Sigmoid colon (tissue), 7 donors: ENCODE data around the gene C2CD2. TPM values are rescaled to one million over a fixed set of nuclear protein-coding genes. Genes with fewer than 3 reads are reported as not detected.

ENCODE experiments used
- DNase-seq: peaks from one replicate; pipeline ENCODE4 v3.0.0-alpha.2; 2019
- H3K27ac ChIP-seq, 4 donors: fragments of 200-600 bp; sonication (generic); one replicate each; pipeline ENCODE4 v1.5.1; 2016 to 2019; ENCODE audit warnings: mild to moderate bottlenecking in 1 of 4
- H3K27me3 ChIP-seq, 3 donors: fragments of 200-600 bp; sonication (generic); one replicate each; pipeline ENCODE4 v1.5.1; 2019; ENCODE audit warnings: mild to moderate bottlenecking in 1 of 3
- H3K36me3 ChIP-seq, 4 donors: fragments of 200-600 bp; sonication (generic); one replicate each; pipeline ENCODE4 v1.5.1; 2016 to 2019
- H3K4me1 ChIP-seq, 4 donors: fragments of 200-600 bp; sonication (generic); one replicate each; pipeline ENCODE4 v1.5.1; 2017 to 2019
- H3K4me3 ChIP-seq, 4 donors: fragments of 200-600 bp; sonication (generic); one replicate each; pipeline ENCODE4 v1.5.1; 2017 to 2019; ENCODE audit warnings: mild to moderate bottlenecking in 2 of 4, moderate library complexity in 1 of 4
- H3K9me3 ChIP-seq, 4 donors: fragments of 200-600 bp in 3 of 4; sonication (generic) in 3 of 4; one replicate each; pipeline versions ENCODE4 v1.5.1 to v1.6.1; 2013 to 2019
- CTCF ChIP-seq, 4 experiments: fragments of 450-650 bp in 3 of 4; fragments of 200-600 bp in 1 of 4; IDR thresholded peaks; one replicate each; pipeline ENCODE4 v1.5.1; 2016 to 2019; ENCODE audit warnings: antibody characterized with exemption in 4 of 4, mild to moderate bottlenecking in 3 of 4, moderate library complexity in 2 of 4
- EP300 ChIP-seq, 4 donors: sonication (generic); formaldehyde crosslinking; IDR thresholded peaks; one replicate each; pipeline ENCODE4 v1.6.1; 2017; ENCODE audit warnings: antibody characterized with exemption in 4 of 4
- POLR2A ChIP-seq, 2 donors: fragments of 450-650 bp; IDR thresholded peaks; one replicate each; pipeline ENCODE4 v1.6.1; 2016; ENCODE audit warnings: antibody characterized with exemption in 2 of 2, mild to moderate bottlenecking in 2 of 2, moderate library complexity in 2 of 2
- POLR2AphosphoS5 ChIP-seq, 4 donors: sonication (generic); formaldehyde crosslinking; IDR thresholded peaks; one replicate each; pipeline ENCODE4 v1.6.1; 2017; ENCODE audit warnings: antibody characterized with exemption in 4 of 4
- WGBS, 2 donors: extraction: QIAGEN DNeasy Blood & Tissue Kit; methylation state at CpG; one replicate each; pipeline ENCODE4 v1.1.7; 2013; 5-methylcytosine and 5-hydroxymethylcytosine counted together
- intact Hi-C: fragments of 100-400 bp; cut with DNase I; formaldehyde crosslinking; loops from one replicate; pipeline ENCODE4 v1.15.1; 2023
- polyA plus RNA-seq, 3 donors: library from polyadenylated mRNA; stranded (reverse); fragments of 200-250 nt; gene quantifications; one replicate each; pipeline ENCODE4 v1.2.3, GENCODE V29; 2013
- total RNA-seq, 4 donors: library from RNA; depleted of rRNA; stranded (reverse); fragments of >200 nt; gene quantifications; one replicate each; pipeline ENCODE4 v1.1.0, GENCODE V29; 2016
- donor health status: healthy with polysubstance abuse.
- donor health status: Bipolar disorder and iron deficiency.
- donor health status: healthy.

C2CD2 gene
- total and polyA plus RNA-seq, 7 donors, result 1.8 to 45.1 (median 19.0) TPM

- intact Hi-C loops, result no loop called here
- no peaks in the 10 kb centered on the region for H3K9me3 ChIP-seq
- no peak for TF ChIP-seq EP300 (IDR thresholded peaks at IDR 0.05)
- no peak for TF ChIP-seq CTCF (IDR thresholded peaks at IDR 0.05)
- TF ChIP-seq POLR2AphosphoS5 (IDR thresholded peaks at IDR 0.05), result no peak
- TF ChIP-seq POLR2A (IDR thresholded peaks at IDR 0.05), result no peak
- whole genome bisulfite sequencing, 2 donors, result 97 to 98% methylated on average over 2 of the region's 2 CpGs
- peaks cover 0 to 36% (median 0%) of the 10 kb centered on the region in 4 donors for H3K36me3 ChIP-seq
- H3K27ac ChIP-seq, result no peak overlapping the region
- peak; percentile 25 for DNase-seq
- no peak overlapping the region for H3K4me3 ChIP-seq
- H3K4me1 ChIP-seq, result no peaks in the 10 kb centered on the region
- H3K27me3 ChIP-seq, result no peaks in the 10 kb centered on the region
These were observed 110.2 kb downstream of the C2CD2 start for GRCh38 chr21:41843584-41843983.

GRCh38 chr21:41840880-41841279, 112.9 kb downstream of the C2CD2 start:
- H3K36me3 ChIP-seq, result peaks cover 3 to 46% (median 10%) of the 10 kb centered on the region in 4 donors
- 97% methylated on average over 1 of the region's 1 CpG for WGBS, 2 donors
- H3K4me1 ChIP-seq, result no peaks in the 10 kb centered on the region
- H3K27ac ChIP-seq, result no peak overlapping the region
- H3K27me3 ChIP-seq, result no peaks in the 10 kb centered on the region
- no peak overlapping the region for H3K4me3 ChIP-seq
- no peaks in the 10 kb centered on the region for H3K9me3 ChIP-seq
- TF ChIP-seq POLR2AphosphoS5 (IDR thresholded peaks at IDR 0.05) (no peak), POLR2A (IDR thresholded peaks at IDR 0.05) (no peak), CTCF (IDR thresholded peaks at IDR 0.05) (no peak), EP300 (IDR thresholded peaks at IDR 0.05) (no peak)
- no peak for DNase-seq
- intact Hi-C loops, result no loop called here

- Histone ChIP-seq H3K27ac (no peak overlapping the region), H3K36me3 (peaks cover 3 to 55% (median 18%) of the 10 kb centered on the region in 4 donors), H3K9me3 (no peaks in the 10 kb centered on the region), H3K27me3 (no peaks in the 10 kb centered on the region), H3K4me1 (no peaks in the 10 kb centered on the region), H3K4me3 (no peak overlapping the region)
- DNase-seq, result peak; percentile 32
- intact Hi-C loops, result no loop called here
- WGBS, 2 donors, result 94% methylated on average over 21 of the region's 21 CpGs
- no peak for TF ChIP-seq POLR2AphosphoS5 (IDR thresholded peaks at IDR 0.05)
- TF ChIP-seq CTCF (IDR thresholded peaks at IDR 0.05), result no peak
- TF ChIP-seq EP300 (IDR thresholded peaks at IDR 0.05), result no peak
- TF ChIP-seq POLR2A (IDR thresholded peaks at IDR 0.05), result no peak
These were observed 114.3 kb downstream of the C2CD2 start for GRCh38 chr21:41839387-41840000.

- Histone ChIP-seq H3K4me1 (no peaks in the 10 kb centered on the region), H3K27me3 (no peaks in the 10 kb centered on the region), H3K4me3 (no peak overlapping the region), H3K36me3 (peaks cover 3 to 66% (median 24%) of the 10 kb centered on the region in 4 donors), H3K9me3 (no peaks in the 10 kb centered on the region), H3K27ac (no peak overlapping the region)
- intact Hi-C loops, result no loop called here
- DNase-seq, result no peak
- TF ChIP-seq POLR2AphosphoS5 (IDR thresholded peaks at IDR 0.05) (no peak), CTCF (IDR thresholded peaks at IDR 0.05) (no peak), EP300 (IDR thresholded peaks at IDR 0.05) (no peak), POLR2A (IDR thresholded peaks at IDR 0.05) (no peak)
- 85 to 92% methylated on average over 7 of the region's 7 CpGs for WGBS, 2 donors
These were observed 116.0 kb downstream of the C2CD2 start for GRCh38 chr21:41837756-41838297.
